SU-DHL-6 (cell line): Measurements from ENCODE around the gene DNAH5.

ENCODE experiments used
- CTCF ChIP-seq: fragments of 200-600 bp; sonication (generic); IDR thresholded peaks from one replicate; pipeline ENCODE4 v1.5.1; 2017; ENCODE audit warnings: antibody characterized with exemption, mild to moderate bottlenecking, low read length, moderate library complexity; ENCODE audit not compliant: insufficient read depth, poor library complexity, severe bottlenecking
- EZH2phosphoT487 ChIP-seq: fragments of 200-600 bp; sonication (generic), shearing (Covaris generic); conservative IDR thresholded peaks from 2 replicates; pipeline ENCODE4 v1.6.1; 2018; ENCODE audit warnings: mild to moderate bottlenecking, antibody characterized with exemption, low read length, moderate library complexity, mixed read lengths

GRCh38 chr5:13910637-13911288 is 33.7 kb downstream of the DNAH5 start:
- TF ChIP-seq CTCF (no peak), EZH2phosphoT487 (no peak)
